Measurements from ENCODE around the gene BMPR1B. TPM values are rescaled to one million over a fixed set of nuclear protein-coding genes. Genes with fewer than 3 reads are reported as not detected.

BMPR1B gene
- total RNA-seq, 1 experiment from 2014 or later = 0.35 TPM

DNA sequence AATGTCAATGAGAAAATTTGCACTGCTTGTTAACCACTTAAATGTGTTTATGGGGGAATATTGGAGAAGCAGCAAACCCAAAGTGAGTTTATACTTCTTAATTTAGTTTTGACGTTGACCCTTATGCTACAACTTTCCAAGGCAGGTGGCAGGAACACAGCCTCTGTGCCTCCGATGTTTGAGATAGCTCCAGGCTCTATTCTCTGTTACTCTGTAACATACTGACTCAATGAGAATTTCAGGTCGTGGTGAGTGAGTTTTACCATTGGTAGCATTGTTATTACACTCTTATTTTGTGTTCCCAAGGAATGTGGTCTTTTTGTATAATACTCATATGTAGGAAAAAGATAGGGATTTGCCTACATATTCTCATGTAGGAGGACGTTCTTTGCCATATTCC is 210.7 kb downstream of the BMPR1B start:
- no peak overlapping the region for H4K91ac ChIP-seq (ENCODE audit: insufficient read length, low read depth, low read length)
- H3K9me3 Mint-ChIP-seq = no peaks in the 10 kb centered on the region; a peak in 1 of 5 replicates
- H3K14ac ChIP-seq (ENCODE audit: insufficient read depth, low read length) = no peak overlapping the region
- H2BK12ac ChIP-seq (ENCODE audit: insufficient read length, low read depth, low read length) = no peak overlapping the region
- no peak overlapping the region for H2AFZ ChIP-seq (ENCODE audit: low read length)
- H3K27ac ChIP-seq (ENCODE audit: insufficient read length, low read depth, low read length) = no peak overlapping the region
- H3K27me3 Mint-ChIP-seq (ENCODE audit: low read depth) = no peaks in the 10 kb centered on the region
- H3K23me2 ChIP-seq (ENCODE audit: insufficient read length, low read depth, low read length, poor library complexity, severe bottlenecking) = no peaks in the 10 kb centered on the region
- WGBS (ENCODE audit: extremely low coverage, insufficient read length, low lambda C conversion rate) = no CpG with 5 or more reads among the region's 4 CpGs
- H3K4ac ChIP-seq (ENCODE audit: low read depth, low read length) = no peak overlapping the region
- no peak overlapping the region for H3K4me2 ChIP-seq (ENCODE audit: insufficient read depth, insufficient read length, low read length)
- H3K9ac ChIP-seq (ENCODE audit: extremely low read depth, insufficient read length, low read length) = no peak overlapping the region
- H3K9me3 ChIP-seq (ENCODE audit: control insufficient read depth, low read depth, low read length) = no peaks in the 10 kb centered on the region
- H3K23ac ChIP-seq (ENCODE audit: insufficient read length, low read depth, low read length) = no peak overlapping the region
- H3K79me1 ChIP-seq (ENCODE audit: insufficient read depth, low read depth, low read length, poor library complexity, severe bottlenecking) = no peaks in the 10 kb centered on the region
- peaks cover 0 to 3% of the 10 kb centered on the region in 2 experiments; a peak in 1 of 4 replicates for H3K4me1 Mint-ChIP-seq
- H3K79me2 ChIP-seq (ENCODE audit: insufficient read depth, low read length) = no peaks in the 10 kb centered on the region
- H4K5ac ChIP-seq (ENCODE audit: insufficient read length, low read depth, low read length) = no peak overlapping the region
- no peak overlapping the region for H3T11ph ChIP-seq (ENCODE audit: low read length)
- no peak overlapping the region for H2BK20ac ChIP-seq (ENCODE audit: low read depth, low read length, poor library complexity, severe bottlenecking)
- H3K36me3 Mint-ChIP-seq (ENCODE audit: insufficient read depth in 1 of 3, low read depth in 3 of 3) = no peaks in the 10 kb centered on the region
- no peaks in the 10 kb centered on the region for H4K20me1 ChIP-seq (ENCODE audit: control insufficient read depth, insufficient read depth, insufficient read length)
- H3K56ac ChIP-seq (ENCODE audit: insufficient read length, low read depth, low read length) = no peak overlapping the region
- H2AK5ac ChIP-seq (ENCODE audit: insufficient read length, low read length) = no peak overlapping the region
- no peak overlapping the region for H4K8ac ChIP-seq (replicated peaks; ENCODE audit: insufficient read length, low read depth, low read length)
- no peak for DNase-seq
- no peaks in the 10 kb centered on the region; the same call in 1 of the 2 replicates for H3K4me1 ChIP-seq (ENCODE audit: insufficient read depth, low read length)
- H3K18ac ChIP-seq (ENCODE audit: insufficient read length, low read depth, low read length) = no peak overlapping the region
- H2BK120ac ChIP-seq (ENCODE audit: low read depth, low read length, poor library complexity, severe bottlenecking) = no peak overlapping the region
- H3K27ac Mint-ChIP-seq = no peak overlapping the region
- no peak overlapping the region for H2BK5ac ChIP-seq (ENCODE audit: insufficient read length, low read length)
- H2BK15ac ChIP-seq (ENCODE audit: low read depth, low read length) = no peak overlapping the region
- H3K4me3 Mint-ChIP-seq = no peak overlapping the region
- no peaks in the 10 kb centered on the region for H3K27me3 ChIP-seq (ENCODE audit: insufficient read depth, low read length)
- no peak for TF ChIP-seq CTCF (conservative IDR thresholded peaks at IDR 0.05)

All from H9 (cell line).